ENCODE results near the gene CNNM3.
"Not testable (repeated sequence)": the region's sequence is repeated elsewhere in the genome, so short reads cannot be mapped to it uniquely, and the experiment has no call there.

The CNNM3 gene

DNA sequence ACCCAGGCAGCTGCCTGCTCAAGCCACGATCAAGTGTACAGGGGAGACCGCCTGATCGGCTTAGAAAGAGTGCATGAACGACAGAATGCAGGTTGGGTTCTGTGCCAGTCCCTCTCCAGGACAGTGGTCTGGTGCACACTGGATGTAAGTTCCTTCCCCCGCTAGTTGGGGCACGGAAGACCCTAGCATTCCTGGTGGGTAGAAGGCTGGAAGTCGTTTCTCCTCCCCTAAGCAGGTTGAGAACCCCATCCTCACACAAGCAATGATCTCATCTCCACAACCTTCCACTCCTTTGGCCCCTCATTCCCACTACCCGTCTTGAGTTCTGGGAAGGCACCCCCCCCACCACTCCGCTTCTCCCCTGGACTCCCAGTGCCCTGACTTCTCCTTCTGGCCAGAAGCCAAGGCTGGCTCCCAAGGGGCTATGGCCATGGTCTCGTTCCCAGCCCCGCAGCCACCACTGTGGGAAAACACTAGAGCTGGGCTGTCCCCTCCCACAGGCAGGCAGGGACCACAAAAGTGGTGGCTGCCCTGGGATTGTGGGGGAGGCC, 43.1 kb downstream of the CNNM3 start:
- H3K9ac ChIP-seq (ENCODE audit: low read length) = peak overlapping the region; percentile 47
- peaks cover 23% of the 10 kb centered on the region for H3K4me1 ChIP-seq (ENCODE audit: control insufficient read depth, insufficient read depth, low read length)
- peak overlapping the region; percentile 73 for H3K4me3 ChIP-seq (ENCODE audit: low read depth, low read length)
- no peaks in the 10 kb centered on the region for H3K27me3 ChIP-seq (ENCODE audit: control insufficient read depth, insufficient read depth, low read length)
- H3K27ac ChIP-seq (ENCODE audit: low read depth, low read length) = no peak overlapping the region
- H3K9me3 ChIP-seq (ENCODE audit: control insufficient read depth, insufficient read depth, low read depth, low read length) = no peaks in the 10 kb centered on the region
- peaks cover 42% of the 10 kb centered on the region for H3K36me3 ChIP-seq (ENCODE audit: control insufficient read depth, insufficient read depth, low read length)

DNA sequence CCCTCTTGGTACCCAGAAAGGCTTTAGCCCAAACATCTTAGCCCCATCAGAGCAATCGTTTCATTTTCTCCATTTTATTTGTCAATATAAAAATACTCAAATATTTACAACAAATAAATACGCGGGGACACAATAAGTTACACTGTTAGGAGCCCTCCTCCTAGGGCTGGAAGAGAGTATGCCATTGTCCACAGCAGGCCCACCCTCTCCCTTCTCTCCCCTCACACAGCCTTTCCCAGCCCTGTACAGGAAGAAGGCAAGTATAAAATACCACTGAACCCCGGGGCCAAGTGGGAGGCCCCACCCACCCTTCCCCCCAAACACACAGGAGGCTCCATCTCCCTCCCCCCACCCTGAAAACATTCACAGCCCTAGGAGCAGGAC, 43.6 kb downstream of the CNNM3 start:
- Histone ChIP-seq H3K36me3 (ENCODE audit: control insufficient read depth, insufficient read depth, low read length) (peaks cover 43% of the 10 kb centered on the region), H3K9me3 (ENCODE audit: control insufficient read depth, insufficient read depth, low read depth, low read length) (no peaks in the 10 kb centered on the region), H3K4me3 (ENCODE audit: low read depth, low read length) (no peak overlapping the region), H3K4me1 (ENCODE audit: control insufficient read depth, insufficient read depth, low read length) (peaks cover 23% of the 10 kb centered on the region), H3K9ac (ENCODE audit: low read length) (no peak overlapping the region), H3K27me3 (ENCODE audit: control insufficient read depth, insufficient read depth, low read length) (no peaks in the 10 kb centered on the region), H3K27ac (ENCODE audit: low read depth, low read length) (no peak overlapping the region)

DNA sequence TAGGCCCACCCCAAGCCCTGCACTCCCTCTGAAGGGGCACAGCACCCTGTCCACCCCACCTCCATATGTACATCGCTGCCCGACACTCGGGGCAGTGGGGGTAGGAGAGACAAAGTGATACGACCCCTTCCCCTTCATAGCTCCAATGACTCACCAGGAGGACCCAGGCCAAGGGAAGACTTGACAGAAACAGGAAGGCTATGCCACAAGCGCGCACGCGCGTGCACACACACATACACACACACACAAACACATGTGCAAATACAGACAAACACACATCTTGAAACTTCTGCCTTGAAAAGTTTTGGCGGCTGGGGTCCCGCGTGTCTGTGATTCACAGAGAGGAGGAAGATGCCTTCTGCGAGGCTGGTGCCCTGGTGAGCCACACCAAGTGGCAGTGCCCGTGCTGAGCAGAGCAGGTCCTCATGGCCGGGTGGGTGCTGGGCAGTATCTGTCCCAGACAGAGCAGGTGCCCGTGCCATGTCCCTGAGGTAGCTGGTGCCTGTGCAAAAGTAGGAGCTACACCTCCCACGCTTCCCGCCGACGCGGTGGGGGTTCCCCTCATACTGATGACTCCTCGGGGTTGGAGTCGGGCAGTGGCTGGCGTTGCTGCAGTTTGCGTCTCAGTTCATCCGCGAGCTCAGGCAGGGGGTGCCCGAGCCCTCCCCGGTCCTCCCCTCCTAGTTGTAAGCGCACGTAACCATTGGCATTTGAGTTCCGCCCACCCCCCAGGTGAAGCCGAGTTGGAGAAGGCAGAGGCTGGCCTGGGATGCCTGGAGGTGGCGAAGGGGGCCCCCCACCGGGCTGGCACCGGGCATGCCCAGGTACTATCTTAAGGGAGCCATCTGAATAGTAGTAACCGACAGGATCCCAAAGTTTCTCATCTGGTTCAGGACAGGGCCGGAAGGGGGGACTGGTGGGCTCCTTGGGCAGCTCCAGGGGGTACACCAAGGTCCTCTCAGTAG, 44.3 kb downstream of the CNNM3 start:
- no peak overlapping the region for H3K4me3 ChIP-seq (ENCODE audit: low read depth, low read length)
- no peak overlapping the region for H3K27ac ChIP-seq (ENCODE audit: low read depth, low read length)
- H3K36me3 ChIP-seq (ENCODE audit: control insufficient read depth, insufficient read depth, low read length) = peaks cover 50% of the 10 kb centered on the region

DNA sequence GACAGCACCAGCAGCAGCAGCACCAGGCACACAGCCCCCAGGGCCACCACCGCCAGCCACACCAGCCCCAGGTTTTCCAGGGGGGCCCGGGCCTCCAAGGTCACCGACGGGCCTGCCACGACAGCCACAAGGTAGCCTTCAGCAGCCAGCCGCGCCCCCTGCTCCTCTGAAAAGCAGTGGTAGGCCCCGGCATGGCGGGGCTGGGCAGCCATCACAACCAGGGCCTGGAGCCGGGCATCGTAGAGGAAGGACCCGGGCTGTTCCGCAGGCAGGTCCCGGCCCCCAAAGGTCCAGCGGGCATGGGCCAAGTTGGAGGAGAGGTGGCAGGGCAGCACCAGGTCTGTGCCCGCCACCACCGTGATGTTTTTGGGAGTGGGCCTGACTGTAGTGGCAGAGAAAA, 45.0 kb downstream of the CNNM3 start:
- no peak overlapping the region for H3K9ac ChIP-seq (ENCODE audit: low read length)
- no peak overlapping the region for H3K4me3 ChIP-seq (ENCODE audit: low read depth, low read length)
- no peaks in the 10 kb centered on the region for H3K9me3 ChIP-seq (ENCODE audit: control insufficient read depth, insufficient read depth, low read depth, low read length)
- H3K4me1 ChIP-seq (ENCODE audit: control insufficient read depth, insufficient read depth, low read length) = peaks cover 23% of the 10 kb centered on the region
- peaks cover 57% of the 10 kb centered on the region for H3K36me3 ChIP-seq (ENCODE audit: control insufficient read depth, insufficient read depth, low read length)
- no peaks in the 10 kb centered on the region for H3K27me3 ChIP-seq (ENCODE audit: control insufficient read depth, insufficient read depth, low read length)
- H3K27ac ChIP-seq (ENCODE audit: low read depth, low read length) = no peak overlapping the region

More for the DNA sequence above, 44.3 kb downstream of the CNNM3 start:
- Histone ChIP-seq H3K9ac (ENCODE audit: low read length) (no peak overlapping the region), H3K9me3 (ENCODE audit: control insufficient read depth, insufficient read depth, low read depth, low read length) (no peaks in the 10 kb centered on the region), H3K4me1 (ENCODE audit: control insufficient read depth, insufficient read depth, low read length) (peaks cover 23% of the 10 kb centered on the region), H3K27me3 (ENCODE audit: control insufficient read depth, insufficient read depth, low read length) (no peaks in the 10 kb centered on the region)

DNA sequence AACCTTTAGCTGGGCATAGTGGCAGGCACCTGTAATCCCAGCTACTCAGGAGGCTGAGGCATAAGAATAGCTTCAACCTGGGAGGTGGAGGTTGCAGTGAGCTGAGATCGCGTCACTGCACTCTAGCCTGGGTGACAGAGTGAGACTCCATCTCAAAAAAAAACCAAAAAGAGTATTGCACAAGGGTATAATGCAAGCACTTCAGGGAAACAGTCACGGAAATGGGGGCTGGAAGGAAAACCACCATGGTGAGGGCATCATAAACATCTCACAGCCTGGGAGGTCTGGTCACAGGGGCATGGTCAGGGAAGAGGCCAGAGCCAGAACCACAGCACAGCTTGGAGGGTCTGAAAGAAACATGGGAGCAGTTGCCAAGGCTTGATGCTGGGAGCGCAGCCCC, 47.0 kb downstream of the CNNM3 start:
- not testable (repeated sequence) for H3K4me3 ChIP-seq (ENCODE audit: low read depth, low read length); H3K27me3 ChIP-seq (ENCODE audit: control insufficient read depth, insufficient read depth, low read length); H3K9me3 ChIP-seq (ENCODE audit: control insufficient read depth, insufficient read depth, low read depth, low read length); H3K27ac ChIP-seq (ENCODE audit: low read depth, low read length); H3K9ac ChIP-seq (ENCODE audit: low read length)
- H3K36me3 ChIP-seq (ENCODE audit: control insufficient read depth, insufficient read depth, low read length) = peaks cover 74% of the 10 kb centered on the region
- peaks cover 21% of the 10 kb centered on the region for H3K4me1 ChIP-seq (ENCODE audit: control insufficient read depth, insufficient read depth, low read length)

DNA sequence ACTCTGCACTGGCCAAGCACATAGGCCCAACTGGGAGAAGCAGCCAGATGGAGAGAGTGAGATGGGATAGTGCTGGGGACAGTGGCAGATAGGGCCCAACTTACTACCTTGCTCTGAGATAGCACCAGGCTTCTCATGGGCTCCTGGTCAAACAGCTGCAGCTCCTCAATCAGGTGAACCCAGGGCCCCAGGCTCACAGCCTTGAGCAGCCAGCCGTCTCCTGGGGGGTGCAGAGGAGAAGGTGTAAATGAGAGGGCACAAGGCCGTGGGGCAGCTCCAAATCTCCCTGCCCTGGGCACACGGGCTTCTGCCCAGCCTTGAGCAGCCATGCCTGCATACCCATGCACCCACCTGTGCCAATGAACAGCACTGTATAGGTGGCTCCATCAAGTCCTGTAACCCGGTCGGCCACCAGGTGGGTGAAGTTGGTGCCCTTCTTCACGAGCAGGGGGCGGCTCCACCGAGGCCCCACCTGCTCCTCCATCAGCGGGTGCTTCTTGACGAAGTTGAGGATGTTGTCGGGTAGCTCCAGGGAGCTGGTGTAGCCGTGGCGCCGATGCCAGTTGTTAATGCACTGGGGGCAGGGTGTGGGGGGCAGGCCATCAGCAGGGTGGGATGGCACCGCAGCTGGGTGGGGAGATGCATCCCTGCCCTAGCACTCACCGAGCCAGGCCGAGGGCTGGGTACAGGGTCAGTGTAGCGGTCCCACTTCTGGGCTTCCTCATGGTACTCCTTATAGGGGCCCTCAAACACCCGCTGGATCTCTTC, 47.7 kb downstream of the CNNM3 start:
- Histone ChIP-seq H3K4me1 (ENCODE audit: control insufficient read depth, insufficient read depth, low read length) (peaks cover 21% of the 10 kb centered on the region), H3K36me3 (ENCODE audit: control insufficient read depth, insufficient read depth, low read length) (peaks cover 74% of the 10 kb centered on the region), H3K4me3 (ENCODE audit: low read depth, low read length) (no peak overlapping the region), H3K9me3 (ENCODE audit: control insufficient read depth, insufficient read depth, low read depth, low read length) (no peaks in the 10 kb centered on the region), H3K9ac (ENCODE audit: low read length) (no peak overlapping the region), H3K27me3 (ENCODE audit: control insufficient read depth, insufficient read depth, low read length) (no peaks in the 10 kb centered on the region), H3K27ac (ENCODE audit: low read depth, low read length) (no peak overlapping the region)

DNA sequence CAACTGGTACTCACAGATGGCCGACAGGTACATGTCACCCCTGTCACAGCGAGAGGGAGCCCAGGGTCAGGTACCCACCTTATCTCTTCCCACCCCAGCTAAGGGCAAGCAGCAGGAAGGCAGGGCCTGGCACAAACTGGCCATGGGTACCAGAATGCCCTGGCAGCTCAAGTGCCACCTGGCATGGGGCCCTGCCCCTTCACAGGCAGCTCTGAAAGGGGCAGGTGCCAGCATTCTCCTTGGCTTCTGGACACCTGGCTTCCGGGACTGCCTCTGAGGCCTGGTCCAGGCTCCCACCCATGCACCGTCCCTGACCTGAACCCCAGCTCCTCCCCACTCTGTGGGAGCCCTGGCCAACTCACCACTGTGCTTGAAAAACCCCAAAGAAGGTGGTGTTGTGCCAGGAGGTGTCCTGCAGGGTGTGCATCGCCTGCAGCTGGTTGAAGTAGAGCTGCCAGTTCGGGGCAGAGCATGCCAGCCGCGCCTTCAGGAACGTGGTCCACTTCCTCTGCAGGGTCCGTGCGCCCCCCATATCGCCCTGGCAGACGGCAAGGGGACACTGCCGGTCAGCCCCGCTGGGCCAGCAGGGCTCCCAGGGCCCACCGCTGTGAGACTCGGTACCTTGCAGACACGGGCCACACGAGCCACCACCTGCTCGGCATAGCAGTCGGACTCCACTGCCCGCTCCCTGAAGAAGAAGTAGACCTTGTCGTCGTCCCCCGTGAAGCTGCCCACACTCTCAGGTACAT, 48.4 kb downstream of the CNNM3 start:
- peaks cover 13% of the 10 kb centered on the region for H3K4me1 ChIP-seq (ENCODE audit: control insufficient read depth, insufficient read depth, low read length)
- H3K9me3 ChIP-seq (ENCODE audit: control insufficient read depth, insufficient read depth, low read depth, low read length) = no peaks in the 10 kb centered on the region
- no peak overlapping the region for H3K9ac ChIP-seq (ENCODE audit: low read length)
- H3K27ac ChIP-seq (ENCODE audit: low read depth, low read length) = no peak overlapping the region
- no peak overlapping the region for H3K4me3 ChIP-seq (ENCODE audit: low read depth, low read length)
- H3K27me3 ChIP-seq (ENCODE audit: control insufficient read depth, insufficient read depth, low read length) = no peaks in the 10 kb centered on the region
- H3K36me3 ChIP-seq (ENCODE audit: control insufficient read depth, insufficient read depth, low read length) = peaks cover 74% of the 10 kb centered on the region

DNA sequence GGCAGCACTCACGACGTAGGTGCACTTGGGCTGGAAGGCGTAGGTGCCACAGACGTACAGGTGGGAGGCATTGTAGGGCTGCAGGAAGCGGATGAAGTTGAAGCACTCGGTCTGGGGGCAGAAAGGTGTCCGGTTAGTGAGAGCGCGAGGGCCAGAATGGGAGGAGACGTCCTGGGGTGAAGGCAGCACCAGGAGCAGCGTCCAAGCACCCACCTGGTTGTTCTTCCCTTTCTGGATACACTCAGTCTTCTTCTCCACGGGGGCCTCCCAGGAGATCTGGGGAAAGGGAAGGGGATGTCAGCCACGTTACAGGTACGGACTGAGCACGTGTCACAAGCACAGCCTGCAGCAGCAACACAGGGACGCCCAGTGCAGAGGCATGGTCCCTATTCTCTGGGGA, 49.6 kb downstream of the CNNM3 start:
- H3K9me3 ChIP-seq (ENCODE audit: control insufficient read depth, insufficient read depth, low read depth, low read length) = no peaks in the 10 kb centered on the region
- H3K27ac ChIP-seq (ENCODE audit: low read depth, low read length) = no peak overlapping the region
- H3K36me3 ChIP-seq (ENCODE audit: control insufficient read depth, insufficient read depth, low read length) = peaks cover 66% of the 10 kb centered on the region
- peaks cover 11% of the 10 kb centered on the region for H3K4me1 ChIP-seq (ENCODE audit: control insufficient read depth, insufficient read depth, low read length)
- H3K4me3 ChIP-seq (ENCODE audit: low read depth, low read length) = no peak overlapping the region
- H3K27me3 ChIP-seq (ENCODE audit: control insufficient read depth, insufficient read depth, low read length) = peaks cover 3% of the 10 kb centered on the region
- H3K9ac ChIP-seq (ENCODE audit: low read length) = no peak overlapping the region

DNA sequence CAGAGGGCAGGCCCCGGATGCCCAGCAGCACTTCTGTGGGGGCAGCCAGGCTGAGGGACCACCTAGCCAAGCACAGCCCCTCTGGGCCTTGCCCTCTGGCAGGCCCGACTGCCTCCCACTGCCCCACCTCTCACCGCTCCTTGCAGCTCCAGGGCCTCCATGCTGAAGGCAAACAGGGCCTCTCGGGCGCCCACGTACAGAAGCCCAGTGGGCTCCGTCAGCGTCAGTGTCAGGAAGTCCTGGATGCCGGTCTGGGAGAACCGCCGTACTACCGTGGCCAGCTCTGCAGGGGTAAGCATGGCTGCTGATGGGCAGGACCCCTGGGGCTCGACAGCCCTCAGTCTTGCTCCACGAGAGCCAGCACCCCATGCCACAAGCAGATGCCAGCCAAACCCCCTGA, 50.1 kb downstream of the CNNM3 start:
- peaks cover 61% of the 10 kb centered on the region for H3K36me3 ChIP-seq (ENCODE audit: control insufficient read depth, insufficient read depth, low read length)
- H3K27ac ChIP-seq (ENCODE audit: low read depth, low read length) = no peak overlapping the region
- H3K4me1 ChIP-seq (ENCODE audit: control insufficient read depth, insufficient read depth, low read length) = peaks cover 16% of the 10 kb centered on the region
- peaks cover 5% of the 10 kb centered on the region for H3K27me3 ChIP-seq (ENCODE audit: control insufficient read depth, insufficient read depth, low read length)
- no peak overlapping the region for H3K4me3 ChIP-seq (ENCODE audit: low read depth, low read length)
- no peak overlapping the region for H3K9ac ChIP-seq (ENCODE audit: low read length)
- H3K9me3 ChIP-seq (ENCODE audit: control insufficient read depth, insufficient read depth, low read depth, low read length) = no peaks in the 10 kb centered on the region

DNA sequence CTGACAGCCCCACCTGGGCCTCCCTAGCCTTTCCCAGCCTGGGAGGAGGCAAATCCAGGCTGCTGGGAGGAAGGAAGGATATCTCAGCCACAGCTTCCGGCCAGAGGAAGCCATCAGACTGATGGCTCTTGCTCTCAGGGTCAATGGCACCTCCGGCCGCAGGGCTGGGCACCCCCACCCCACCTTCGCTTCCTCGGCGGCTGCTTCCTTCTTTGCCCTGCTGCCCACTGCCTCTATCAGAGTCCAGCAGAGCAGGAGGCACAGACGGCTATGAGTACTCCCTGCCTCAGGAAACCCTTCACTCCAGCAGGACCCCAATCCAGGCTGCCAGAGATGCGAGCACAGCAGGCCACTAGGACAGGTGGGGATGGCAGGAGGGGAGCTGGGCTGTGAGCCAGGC, 50.5 kb downstream of the CNNM3 start:
- no peaks in the 10 kb centered on the region for H3K9me3 ChIP-seq (ENCODE audit: control insufficient read depth, insufficient read depth, low read depth, low read length)
- H3K4me3 ChIP-seq (ENCODE audit: low read depth, low read length) = no peak overlapping the region
- peaks cover 18% of the 10 kb centered on the region for H3K4me1 ChIP-seq (ENCODE audit: control insufficient read depth, insufficient read depth, low read length)
- no peak overlapping the region for H3K9ac ChIP-seq (ENCODE audit: low read length)
- H3K36me3 ChIP-seq (ENCODE audit: control insufficient read depth, insufficient read depth, low read length) = peaks cover 57% of the 10 kb centered on the region
- peaks cover 5% of the 10 kb centered on the region for H3K27me3 ChIP-seq (ENCODE audit: control insufficient read depth, insufficient read depth, low read length)
- H3K27ac ChIP-seq (ENCODE audit: low read depth, low read length) = no peak overlapping the region
